DND-41 (cell line): ENCODE measurements around the gene DDX49.

ENCODE experiments used
- ATAC-seq: fragments of 200-7000 bp; cut with Tn5 transposase; 3 replicates; pipeline ENCODE4 v1.9.1; 2021; ENCODE audit warnings: low read depth; ENCODE audit not compliant: insufficient read depth
- DNase-seq: peaks from one replicate; pipeline ENCODE4 v3.0.0-alpha.2; 2020
- H2AFZ ChIP-seq: 2 replicates; pipeline ENCODE4 v1.6.0; 2012; ENCODE audit warnings: low read depth, low read length
- H3K27ac ChIP-seq: 2 replicates; pipeline ENCODE4 v1.5.1; 2012; ENCODE audit warnings: low read length, inconsistent platforms
- H3K27me3 ChIP-seq: fragments of 200-600 bp; sonication (generic); 2 replicates; pipeline ENCODE4 v1.6.0; 2012; ENCODE audit warnings: low read length, mild to moderate bottlenecking, inconsistent platforms; ENCODE audit not compliant: insufficient read depth, poor library complexity
- H3K36me3 ChIP-seq: 2 replicates; pipeline ENCODE4 v1.5.1; 2012; ENCODE audit warnings: low read length, inconsistent platforms; ENCODE audit not compliant: insufficient read depth
- H3K4me1 ChIP-seq: 2 replicates; pipeline ENCODE4 v1.5.1; 2012; ENCODE audit warnings: mild to moderate bottlenecking, low read length; ENCODE audit not compliant: insufficient read depth
- H3K4me2 ChIP-seq: 2 replicates; pipeline ENCODE4 v1.6.0; 2012; ENCODE audit warnings: mild to moderate bottlenecking, moderate library complexity, low read length, inconsistent platforms; ENCODE audit not compliant: insufficient read depth
- H3K4me3 ChIP-seq, 2 experiments: fragments of 200-600 bp in 1 of 2; shearing (Covaris generic) in 1 of 2; 2 replicates each; pipeline ENCODE4 v1.5.1; 2012 to 2016; ENCODE audit warnings: inconsistent platforms in 2 of 2, low read length in 2 of 2, mild to moderate bottlenecking in 2 of 2, low read depth in 1 of 2, moderate library complexity in 1 of 2
- H3K79me2 ChIP-seq: 2 replicates; pipeline ENCODE4 v1.6.0; 2012; ENCODE audit warnings: low read length, inconsistent platforms; ENCODE audit not compliant: insufficient read depth
- H3K9ac ChIP-seq: 2 replicates; pipeline ENCODE4 v1.6.0; 2012; ENCODE audit warnings: low read depth, mild to moderate bottlenecking, inconsistent platforms, low read length, moderate library complexity
- H3K9me3 ChIP-seq: 2 replicates; pipeline ENCODE4 v1.5.1; 2012; ENCODE audit warnings: low read length, moderate library complexity, mild to moderate bottlenecking, inconsistent platforms; ENCODE audit not compliant: insufficient read depth, severe bottlenecking
- H4K20me1 ChIP-seq: 2 replicates; pipeline ENCODE4 v1.6.0; 2012; ENCODE audit warnings: low read length; ENCODE audit not compliant: insufficient read depth
- EZH2 ChIP-seq: IDR thresholded peaks from 3 replicates; pipeline ENCODE4 v1.6.1; 2012; ENCODE audit warnings: borderline replicate concordance, low read depth, mild to moderate bottlenecking, moderate library complexity, low read length, inconsistent platforms; ENCODE audit not compliant: severe bottlenecking
- TF ChIP-seq, protein P1 (sequence below): IDR thresholded peaks from 2 replicates; pipeline ENCODE4 v1.5.1; 2012; ENCODE audit warnings: borderline replicate concordance, low read length, moderate library complexity, mild to moderate bottlenecking; ENCODE audit not compliant: poor library complexity, severe bottlenecking; ENCODE audit errors: extremely low read depth

DDX49 gene

DNA sequence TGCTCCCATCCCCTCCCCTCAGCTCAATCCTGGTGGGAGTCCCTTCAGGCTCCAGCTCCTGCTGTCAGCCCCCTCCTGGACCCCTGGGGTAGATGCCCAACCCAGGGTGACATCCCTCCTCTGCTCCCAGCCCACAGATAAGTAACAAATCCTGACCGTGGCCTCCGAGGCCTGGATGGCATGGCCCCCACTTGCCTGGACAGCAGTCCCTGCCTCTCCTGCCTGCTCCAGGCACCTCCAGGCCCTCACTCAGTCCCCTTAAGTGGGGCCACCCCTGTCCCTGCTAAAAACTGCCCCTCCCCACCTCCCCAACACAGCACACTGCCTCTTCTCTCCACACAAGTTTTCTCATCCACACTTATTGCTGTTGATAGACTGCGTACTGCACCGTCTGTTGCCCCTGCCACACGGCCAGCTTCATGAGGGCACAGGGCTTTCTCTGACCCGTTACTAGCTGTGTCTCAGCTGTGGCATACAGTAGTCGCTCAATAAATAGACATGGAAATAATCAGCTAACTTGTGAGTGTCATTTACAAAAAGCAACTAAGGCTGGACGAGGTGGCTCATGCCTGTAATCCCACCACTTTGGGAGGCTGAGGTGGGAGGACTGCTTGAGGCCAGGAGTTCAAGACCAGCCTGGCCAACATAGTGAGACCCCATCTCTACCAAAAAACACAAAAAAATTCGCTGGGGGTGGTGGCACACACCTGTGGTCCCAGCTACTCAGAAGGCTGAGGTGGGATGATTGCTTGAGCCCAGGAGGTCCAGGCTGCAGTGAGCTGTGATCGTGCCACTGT lies 29.4 kb upstream of the DDX49 start:
- Histone ChIP-seq H4K20me1 (no peaks in the 10 kb centered on the region), H3K9me3 (no peaks in the 10 kb centered on the region), H3K79me2 (no peaks in the 10 kb centered on the region), H3K27me3 (no peaks in the 10 kb centered on the region), H3K4me1 (no peaks in the 10 kb centered on the region), H3K36me3 (no peaks in the 10 kb centered on the region), H3K9ac (no peak overlapping the region), H3K4me3 (no peak overlapping the region), H3K27ac (no peak overlapping the region), H2AFZ (no peak overlapping the region), H3K4me2 (no peak overlapping the region)
- no peak for ATAC-seq
- TF ChIP-seq, protein P1, sequence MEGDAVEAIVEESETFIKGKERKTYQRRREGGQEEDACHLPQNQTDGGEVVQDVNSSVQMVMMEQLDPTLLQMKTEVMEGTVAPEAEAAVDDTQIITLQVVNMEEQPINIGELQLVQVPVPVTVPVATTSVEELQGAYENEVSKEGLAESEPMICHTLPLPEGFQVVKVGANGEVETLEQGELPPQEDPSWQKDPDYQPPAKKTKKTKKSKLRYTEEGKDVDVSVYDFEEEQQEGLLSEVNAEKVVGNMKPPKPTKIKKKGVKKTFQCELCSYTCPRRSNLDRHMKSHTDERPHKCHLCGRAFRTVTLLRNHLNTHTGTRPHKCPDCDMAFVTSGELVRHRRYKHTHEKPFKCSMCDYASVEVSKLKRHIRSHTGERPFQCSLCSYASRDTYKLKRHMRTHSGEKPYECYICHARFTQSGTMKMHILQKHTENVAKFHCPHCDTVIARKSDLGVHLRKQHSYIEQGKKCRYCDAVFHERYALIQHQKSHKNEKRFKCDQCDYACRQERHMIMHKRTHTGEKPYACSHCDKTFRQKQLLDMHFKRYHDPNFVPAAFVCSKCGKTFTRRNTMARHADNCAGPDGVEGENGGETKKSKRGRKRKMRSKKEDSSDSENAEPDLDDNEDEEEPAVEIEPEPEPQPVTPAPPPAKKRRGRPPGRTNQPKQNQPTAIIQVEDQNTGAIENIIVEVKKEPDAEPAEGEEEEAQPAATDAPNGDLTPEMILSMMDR = no peak
- no peak for TF ChIP-seq EZH2
- DNase-seq = no peak

DNA sequence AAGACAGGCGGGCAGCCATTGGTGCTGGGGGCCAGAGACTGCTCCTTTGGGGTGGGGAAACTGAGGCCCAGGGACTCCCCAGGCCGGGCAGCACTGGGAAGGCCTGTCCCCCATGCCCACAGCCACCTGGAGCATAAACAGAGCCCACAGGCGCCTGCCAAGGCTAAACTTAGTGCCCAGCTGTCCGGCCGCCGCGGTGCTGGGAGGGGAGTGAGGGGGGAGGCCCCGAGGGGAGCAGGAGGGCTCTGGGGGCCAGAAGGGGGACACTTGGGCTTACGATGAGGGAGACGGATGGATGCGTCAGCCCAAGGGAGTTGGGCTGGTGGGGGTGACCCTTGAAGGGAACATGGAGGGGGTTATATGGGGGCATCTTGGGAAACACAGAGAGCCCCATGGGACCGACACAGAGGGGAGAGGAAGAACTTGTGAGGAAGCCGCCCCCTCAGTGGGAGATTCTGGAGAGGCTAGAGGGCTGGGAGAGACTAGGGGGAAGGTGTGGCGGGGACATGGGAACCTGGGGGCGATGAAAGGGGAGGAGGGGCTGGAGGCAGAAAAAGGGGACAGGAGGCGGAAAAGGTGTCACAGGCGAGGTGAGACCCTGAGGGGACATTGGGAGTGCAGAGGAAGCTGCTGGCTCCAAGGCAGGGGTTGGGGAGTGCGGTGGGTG lies 25.8 kb upstream of the DDX49 start:
- no peaks in the 10 kb centered on the region for H3K9me3 ChIP-seq
- no peak overlapping the region for H3K9ac ChIP-seq
- no peak overlapping the region for H3K4me2 ChIP-seq
- H3K79me2 ChIP-seq = no peaks in the 10 kb centered on the region
- no peaks in the 10 kb centered on the region for H3K4me1 ChIP-seq
- no peak overlapping the region for H2AFZ ChIP-seq
- ATAC-seq (no peak), DNase-seq (no peak)
- TF ChIP-seq EZH2 = no peak
- TF ChIP-seq, protein P1 = no peak
- H3K27me3 ChIP-seq = no peaks in the 10 kb centered on the region
- H3K4me3 ChIP-seq = no peak overlapping the region
- H4K20me1 ChIP-seq = no peaks in the 10 kb centered on the region
- peaks cover under 1% of the 10 kb centered on the region; the same call in 1 of the 2 replicates for H3K36me3 ChIP-seq
- no peak overlapping the region for H3K27ac ChIP-seq

DNA sequence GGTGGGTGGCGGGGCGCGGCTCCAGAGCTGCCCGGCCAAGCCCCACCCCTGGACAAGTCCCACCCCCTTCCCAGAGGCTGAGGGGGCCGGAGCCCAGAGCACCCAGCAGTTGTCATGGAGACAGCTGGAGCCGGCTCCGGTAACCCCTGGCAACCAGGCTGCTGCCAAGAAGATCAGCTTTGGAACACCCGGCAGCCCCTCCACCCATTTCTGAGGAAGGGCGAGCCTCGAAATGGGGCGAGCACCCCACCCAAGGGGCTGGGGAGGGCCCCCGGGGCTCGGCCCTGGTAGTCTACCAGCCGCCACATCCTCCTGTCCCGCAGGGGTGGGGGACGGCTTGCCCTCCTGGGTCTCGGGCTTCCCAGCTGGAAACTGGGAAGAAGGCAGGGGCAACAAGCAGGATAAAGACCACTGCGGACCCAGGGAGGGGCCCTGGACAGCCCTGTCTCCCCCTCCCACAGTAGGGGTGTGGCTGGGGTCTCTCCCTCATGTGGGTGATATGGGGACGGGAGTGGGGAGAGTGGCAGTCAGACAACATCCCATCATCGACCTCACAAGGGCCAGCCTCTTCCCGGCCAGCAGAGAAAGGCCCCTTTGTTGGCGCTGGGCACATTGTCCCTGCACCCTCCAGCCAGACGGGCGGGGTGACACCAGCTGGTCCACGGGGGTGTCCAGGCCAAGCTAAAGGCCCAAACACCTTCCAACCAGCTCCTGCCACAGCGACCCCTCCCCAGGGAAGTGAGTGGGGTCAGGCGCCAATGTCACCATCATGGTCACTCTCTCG lies 25.1 kb upstream of the DDX49 start:
- no peaks in the 10 kb centered on the region for H3K9me3 ChIP-seq
- H3K4me3 ChIP-seq = no peak overlapping the region
- H4K20me1 ChIP-seq = no peaks in the 10 kb centered on the region
- no peak for TF ChIP-seq EZH2
- TF ChIP-seq, protein P1 = no peak
- DNase-seq (no peak), ATAC-seq (no peak)
- no peaks in the 10 kb centered on the region for H3K27me3 ChIP-seq
- peaks cover 7% of the 10 kb centered on the region for H3K36me3 ChIP-seq
- no peaks in the 10 kb centered on the region for H3K79me2 ChIP-seq
- no peak overlapping the region for H3K9ac ChIP-seq
- no peak overlapping the region for H3K27ac ChIP-seq
- H3K4me1 ChIP-seq = no peaks in the 10 kb centered on the region
- H3K4me2 ChIP-seq = no peak overlapping the region
- H2AFZ ChIP-seq = no peak overlapping the region
